PC-3 (cell line): ENCODE results near the gene NRAP. TPM values are rescaled to one million over a fixed set of nuclear protein-coding genes. Genes with fewer than 3 reads are reported as not detected.

Source experiments
- ATAC-seq: fragments of 200-7000 bp; cut with Tn5 transposase; 2 replicates; pipeline ENCODE4 v1.9.1; 2020; ENCODE audit warnings: mild to moderate bottlenecking, moderate library complexity
- BruUV-seq: library from RNA; stranded (reverse); fragments of 400-500 nt; replicated peaks from 2 replicates; lab custom pipeline; 2021; lab: Mats Ljungman, UMichigan
- CTCF ChIA-PET: fragments of 300-600 bp; sonication (Branson Sonifier 250); formaldehyde crosslinking; loops from one replicate; lab custom pipeline; 2022; ENCODE audit warnings: antibody characterized with exemption; lab: Charles Lee
- POLR2A ChIA-PET: fragments of 300-600 bp; sonication (Branson Sonifier 250); formaldehyde crosslinking; loops from one replicate; lab custom pipeline; 2022; ENCODE audit warnings: antibody characterized with exemption; ENCODE audit not compliant: unreplicated experiment; lab: Charles Lee
- DNase-seq: peaks from one replicate; pipeline ENCODE4 v3.0.0-alpha.2; 2015
- H2AFZ ChIP-seq: fragments of 300-600 bp; sonication (generic); 2 replicates; pipeline ENCODE4 v1.6.0; 2016; ENCODE audit warnings: antibody characterized with exemption, low read length
- H3F3A ChIP-seq: fragments of 300-600 bp; sonication (generic); one replicate; pipeline ENCODE4 v1.6.0; 2017; ENCODE audit warnings: antibody characterized with exemption, low read length, control low read depth, mild to moderate bottlenecking; ENCODE audit not compliant: unreplicated experiment
- H3K27ac ChIP-seq: fragments of 300-600 bp; sonication (generic); 2 replicates; pipeline ENCODE4 v1.5.1; 2016; ENCODE audit warnings: mild to moderate bottlenecking, low read length
- H3K27me3 ChIP-seq: fragments of 300-600 bp; sonication (generic); 2 replicates; pipeline ENCODE4 v1.6.1; 2016; ENCODE audit warnings: low read length, mixed read lengths
- H3K36me3 ChIP-seq: fragments of 300-600 bp; sonication (generic); 2 replicates; pipeline ENCODE4 v1.6.1; 2016; ENCODE audit warnings: low read depth, mixed run types, low read length, mixed read lengths
- H3K4me1 ChIP-seq: fragments of 300-600 bp; sonication (generic); 2 replicates; pipeline ENCODE4 v1.5.1; 2016; ENCODE audit warnings: low read length; ENCODE audit not compliant: insufficient read depth
- H3K4me2 ChIP-seq: fragments of 300-600 bp; sonication (generic); 2 replicates; pipeline ENCODE4 v1.6.0; 2016; ENCODE audit warnings: low read length
- H3K4me3 ChIP-seq: fragments of 300-600 bp; sonication (generic); 2 replicates; pipeline ENCODE4 v1.5.1; 2016; ENCODE audit warnings: mild to moderate bottlenecking, low read length, mixed read lengths
- H3K79me2 ChIP-seq: fragments of 300-600 bp; sonication (generic); 2 replicates; pipeline ENCODE4 v1.6.1; 2017; ENCODE audit warnings: low read length, mixed read lengths
- H3K9ac ChIP-seq: fragments of 300-600 bp; sonication (generic); 2 replicates; pipeline ENCODE4 v1.6.0; 2016; ENCODE audit warnings: mild to moderate bottlenecking, low read length
- H3K9me2 ChIP-seq: fragments of 300-600 bp; sonication (generic); replicated peaks from 2 replicates; pipeline ENCODE4 v1.6.1; 2016; ENCODE audit warnings: mixed run types, low read length, mixed read lengths
- H3K9me3 ChIP-seq: fragments of 300-600 bp; sonication (generic); 2 replicates; pipeline ENCODE4 v1.6.1; 2016; ENCODE audit warnings: low read length, mixed read lengths
- H4K20me1 ChIP-seq: fragments of 300-600 bp; sonication (generic); 2 replicates; pipeline ENCODE4 v1.6.1; 2016; ENCODE audit warnings: low read length, mixed read lengths
- EZH2 ChIP-seq: fragments of 300-600 bp; sonication (generic); IDR thresholded peaks from one replicate; pipeline ENCODE4 v1.6.1; 2017; ENCODE audit warnings: antibody characterized with exemption, mild to moderate bottlenecking, low read length; ENCODE audit not compliant: unreplicated experiment
- EZH2phosphoT487 ChIP-seq: fragments of 300-600 bp; sonication (generic); IDR thresholded peaks from 2 replicates; pipeline ENCODE4 v1.6.1; 2018; ENCODE audit warnings: mild to moderate bottlenecking, antibody characterized with exemption, low read length, borderline replicate concordance
- intact Hi-C: fragments of 100-400 bp; cut with micrococcal nuclease; formaldehyde crosslinking; loops from 2 replicates; pipeline ENCODE4 v1.9.0; 2023
- total RNA-seq: library from RNA; depleted of rRNA; stranded (reverse); fragments of >200 nt; gene quantifications from 2 replicates; pipeline ENCODE4 v1.2.3, GENCODE V29; 2014
- TF ChIP-seq, protein P1 (sequence below): fragments of 300-600 bp; sonication (generic); conservative IDR thresholded peaks from 2 replicates; pipeline ENCODE4 v1.5.1; 2017; ENCODE audit warnings: antibody characterized with exemption, low read depth, mild to moderate bottlenecking, low read length

The NRAP gene
- total RNA-seq, 1 experiment from 2014 or later, result not detected

DNA sequence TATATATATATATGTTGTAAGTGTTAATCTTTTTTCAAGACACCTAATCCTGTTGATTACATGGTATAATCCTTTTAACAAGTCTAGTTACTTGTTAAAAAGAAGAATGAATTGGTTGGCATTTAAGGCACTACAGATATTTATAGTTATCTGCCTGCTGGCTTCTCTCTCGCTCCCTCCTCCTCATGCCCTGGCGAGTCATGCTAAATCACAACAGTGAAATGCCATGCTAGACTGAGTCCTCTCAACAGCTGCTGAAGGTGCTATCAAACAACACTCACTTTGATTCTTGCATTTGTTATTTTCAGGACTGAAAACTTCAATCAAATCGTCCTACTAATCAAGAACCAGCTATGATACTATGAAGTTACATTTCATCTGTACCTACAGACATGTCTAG is 15.4 kb downstream of the NRAP start:
- no TSS peak for BruUV-seq
- H4K20me1 ChIP-seq, result no peaks in the 10 kb centered on the region
- H3K27me3 ChIP-seq, result peaks cover 7% of the 10 kb centered on the region; the same call in 1 of the 2 replicates
- H3K36me3 ChIP-seq, result no peaks in the 10 kb centered on the region
- ATAC-seq (no peak), DNase-seq (peak; percentile 12)
- H2AFZ ChIP-seq, result no peak overlapping the region
- no peaks in the 10 kb centered on the region for H3K9me2 ChIP-seq
- H3K4me1 ChIP-seq, result peaks cover 1% of the 10 kb centered on the region; the same call in 1 of the 2 replicates
- no peaks in the 10 kb centered on the region for H3K9me3 ChIP-seq
- no peaks in the 10 kb centered on the region for H3K79me2 ChIP-seq
- H3K4me2 ChIP-seq, result no peak overlapping the region
- intact Hi-C loops, result no loop called here
- no peak overlapping the region for H3K27ac ChIP-seq
- no peak overlapping the region for H3K9ac ChIP-seq
- POLR2A ChIA-PET, result no interaction called here
- no peaks in the 10 kb centered on the region for H3F3A ChIP-seq
- no peak for TF ChIP-seq EZH2phosphoT487
- no peak overlapping the region for H3K4me3 ChIP-seq
- CTCF ChIA-PET, result no interaction called here

DNA sequence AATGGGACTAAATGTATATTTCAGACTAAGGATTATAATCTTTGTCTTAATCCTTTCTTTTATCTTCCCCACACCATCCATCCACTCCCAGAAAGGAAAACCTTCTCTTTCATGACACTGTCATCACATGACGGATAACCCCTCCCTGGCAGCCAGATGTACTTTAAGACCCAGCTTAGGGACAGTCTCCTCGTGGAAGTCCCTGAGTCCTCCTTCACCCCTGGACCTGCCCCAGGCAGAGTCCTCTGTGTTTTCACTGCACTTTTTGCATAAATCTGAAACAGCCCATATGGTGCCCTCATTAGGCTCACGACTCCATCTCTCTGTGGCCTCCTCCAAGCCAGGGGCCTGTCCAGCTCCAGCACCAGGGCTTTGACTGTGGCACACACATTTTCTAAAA is 16.0 kb downstream of the NRAP start:
- ATAC-seq (no peak), DNase-seq (no peak)
- ChIA-PET POLR2A (no interaction called here), CTCF (no interaction called here)
- intact Hi-C loops, result no loop called here
- Histone ChIP-seq H2AFZ (no peak overlapping the region), H3K79me2 (no peaks in the 10 kb centered on the region), H3K27ac (no peak overlapping the region), H3K4me3 (no peak overlapping the region), H3K4me1 (peaks cover 6% of the 10 kb centered on the region), H3F3A (no peaks in the 10 kb centered on the region), H3K9me3 (no peaks in the 10 kb centered on the region), H3K9me2 (no peaks in the 10 kb centered on the region), H3K9ac (no peak overlapping the region), H3K36me3 (no peaks in the 10 kb centered on the region), H3K27me3 (0 out of 2 replicates have a peak, but pooled peaks cover under 1% of the 10 kb centered on the region), H4K20me1 (no peaks in the 10 kb centered on the region), H3K4me2 (no peak overlapping the region)
- no peak for TF ChIP-seq EZH2
- TF ChIP-seq, protein P1, sequence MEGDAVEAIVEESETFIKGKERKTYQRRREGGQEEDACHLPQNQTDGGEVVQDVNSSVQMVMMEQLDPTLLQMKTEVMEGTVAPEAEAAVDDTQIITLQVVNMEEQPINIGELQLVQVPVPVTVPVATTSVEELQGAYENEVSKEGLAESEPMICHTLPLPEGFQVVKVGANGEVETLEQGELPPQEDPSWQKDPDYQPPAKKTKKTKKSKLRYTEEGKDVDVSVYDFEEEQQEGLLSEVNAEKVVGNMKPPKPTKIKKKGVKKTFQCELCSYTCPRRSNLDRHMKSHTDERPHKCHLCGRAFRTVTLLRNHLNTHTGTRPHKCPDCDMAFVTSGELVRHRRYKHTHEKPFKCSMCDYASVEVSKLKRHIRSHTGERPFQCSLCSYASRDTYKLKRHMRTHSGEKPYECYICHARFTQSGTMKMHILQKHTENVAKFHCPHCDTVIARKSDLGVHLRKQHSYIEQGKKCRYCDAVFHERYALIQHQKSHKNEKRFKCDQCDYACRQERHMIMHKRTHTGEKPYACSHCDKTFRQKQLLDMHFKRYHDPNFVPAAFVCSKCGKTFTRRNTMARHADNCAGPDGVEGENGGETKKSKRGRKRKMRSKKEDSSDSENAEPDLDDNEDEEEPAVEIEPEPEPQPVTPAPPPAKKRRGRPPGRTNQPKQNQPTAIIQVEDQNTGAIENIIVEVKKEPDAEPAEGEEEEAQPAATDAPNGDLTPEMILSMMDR, result no peak
- no peak for TF ChIP-seq EZH2phosphoT487
- no TSS peak for BruUV-seq

DNA sequence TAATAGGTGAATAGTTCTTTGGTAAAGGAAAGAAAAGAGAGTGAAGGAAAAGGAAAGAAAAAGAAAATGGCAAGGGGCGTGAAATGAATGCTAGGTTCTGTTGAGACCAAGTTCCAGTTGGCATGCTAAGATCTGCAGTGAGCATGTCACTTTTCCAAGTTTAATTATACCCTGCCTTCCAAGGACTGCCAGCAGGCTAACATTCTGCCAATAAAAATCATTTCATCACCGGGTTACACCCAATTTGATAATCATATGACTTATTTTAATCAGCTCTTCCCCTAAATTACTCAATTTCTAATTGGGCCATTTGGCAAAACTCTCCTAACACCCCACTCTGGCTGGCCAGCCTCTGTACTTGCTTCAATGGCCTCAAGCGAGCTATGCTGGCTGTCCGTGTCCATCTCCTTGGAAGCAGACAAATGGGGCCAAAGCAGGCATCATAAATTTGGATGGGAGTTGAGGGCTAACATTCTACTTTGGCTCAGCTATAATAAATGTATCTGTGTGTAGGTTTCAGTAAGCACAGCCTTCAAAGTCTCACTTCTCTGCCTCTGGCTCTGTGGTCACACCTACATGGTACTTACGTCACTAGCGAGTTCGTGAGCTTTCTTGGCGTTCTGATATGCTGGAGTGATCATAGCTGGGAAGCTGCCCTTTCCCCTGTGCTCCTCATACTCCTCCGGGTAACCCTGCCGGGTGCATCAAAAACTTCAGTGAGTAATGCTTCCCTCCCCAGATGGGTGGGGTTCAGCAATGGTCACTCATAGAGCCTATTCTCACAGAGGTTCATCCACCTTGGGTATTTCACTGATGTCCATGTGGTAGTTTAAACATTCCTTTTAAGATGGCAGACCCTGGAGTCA is 17.3 kb downstream of the NRAP start:
- TF ChIP-seq EZH2phosphoT487 (no peak), EZH2 (no peak)
- TF ChIP-seq, protein P1, result no peak
- Histone ChIP-seq H3K9me3 (no peaks in the 10 kb centered on the region), H3K4me1 (peaks cover 9% of the 10 kb centered on the region), H3K4me2 (no peak overlapping the region), H3K27ac (no peak overlapping the region), H3K79me2 (no peaks in the 10 kb centered on the region), H3K9me2 (no peaks in the 10 kb centered on the region), H3K4me3 (no peak overlapping the region), H3K9ac (no peak overlapping the region), H3K36me3 (no peaks in the 10 kb centered on the region), H3K27me3 (peaks cover 5% of the 10 kb centered on the region; the same call in 1 of the 2 replicates), H3F3A (no peaks in the 10 kb centered on the region), H2AFZ (no peak overlapping the region), H4K20me1 (no peaks in the 10 kb centered on the region)
- ATAC-seq (no peak), DNase-seq (no peak)
- CTCF ChIA-PET, result no interaction called here
- BruUV-seq, result no TSS peak
- POLR2A ChIA-PET, result no interaction called here
- intact Hi-C loops, result no loop called here
